Adrenal gland (tissue), 5 donors: ENCODE data around the gene TADA3.
"Not testable (repeated sequence)": the region's sequence is repeated elsewhere in the genome, so short reads cannot be mapped to it uniquely, and the experiment has no call there.

ENCODE experiments used
- CTCF ChIP-seq, 6 experiments: fragments of 450-650 bp in 4 of 6; fragments of 200-600 bp in 2 of 6; sonication (generic) in 1 of 6; IDR thresholded peaks; 1 replicate in 5 of 6; 2 replicates in 1 of 6; pipeline versions ENCODE4 v1.5.1 to v1.8.0; 2016 to 2021; ENCODE audit warnings: antibody characterized with exemption in 6 of 6, mild to moderate bottlenecking in 2 of 6, moderate library complexity in 1 of 6
- POLR2A ChIP-seq, 2 donors: fragments of 450-650 bp; IDR thresholded peaks; one replicate each; pipeline ENCODE4 v1.6.1; 2017; ENCODE audit warnings: antibody characterized with exemption in 2 of 2, mild to moderate bottlenecking in 2 of 2, moderate library complexity in 1 of 2
- donor health status: DM: no; HTN: no; CAD: no.

- TF ChIP-seq POLR2A, CTCF (IDR thresholded peaks at IDR 0.05): not testable (repeated sequence)
Measured at GRCh38 chr3:9771007-9771406, 21.3 kb downstream of the TADA3 start.
